Stimulated activated effector memory CD8-positive, alpha-beta T cell treated with anti-CD3 and anti-CD28 coated beads, Interleukin-12 subunit alpha, Interleukin-12 subunit beta, amount 100 ng/mL, for 72 hours (primary cell): Measurements from ENCODE around the gene JCAD.
"Not testable (repeated sequence)": the region's sequence is repeated elsewhere in the genome, so short reads cannot be mapped to it uniquely, and the experiment has no call there.

Experiments used
- ATAC-seq: fragments of 150-1000 bp; cut with Tn5 transposase; 2 replicates; pipeline ENCODE4 v1.10.0; 2021
- DNase-seq, 2 donors: peaks; one replicate each; pipeline ENCODE4 v3.0.0; 2021 to 2022; ENCODE audit warnings: low spot score in 2 of 2
- H3K27ac Mint-ChIP-seq: one replicate; pipeline ENCODE4 v1.8.0; 2022; ENCODE audit warnings: mild to moderate bottlenecking, mixed read lengths
- H3K36me3 Mint-ChIP-seq: one replicate; pipeline ENCODE4 v1.8.0; 2022; ENCODE audit warnings: mild to moderate bottlenecking, mixed read lengths
- H3K4me1 Mint-ChIP-seq: one replicate; pipeline ENCODE4 v1.8.0; 2022; ENCODE audit warnings: mixed read lengths
- H3K4me3 Mint-ChIP-seq: one replicate; pipeline ENCODE4 v1.8.0; 2022; ENCODE audit warnings: mild to moderate bottlenecking, mixed read lengths
- H3K9me3 Mint-ChIP-seq: one replicate; pipeline ENCODE4 v1.8.0; 2022; ENCODE audit warnings: mixed read lengths

JCAD gene

GRCh38 chr10:30059209-30060107, at the start of gene JCAD:
Gene JCAD (minus strand): TSS chr10:30059586. CDS start chr10:30047812, 11,774 bp downstream.
- Mint-ChIP-seq H3K9me3 (no peaks in the 10 kb centered on the region), H3K4me3 (peak within 1 kb of the TSS; percentile 51), H3K27ac (no peak within 1 kb of the TSS), H3K4me1 (peaks cover 7% of the 10 kb centered on the region), H3K36me3 (no peaks in the 10 kb centered on the region)
- DNase-seq, result peak; percentile 37 to 64
- peak; percentile 87 for ATAC-seq

GRCh38 chr10:30106987-30107386, 47.6 kb upstream of the JCAD start:
- ATAC-seq, result no peak
- Mint-ChIP-seq H3K27ac (no peak overlapping the region), H3K9me3 (no peaks in the 10 kb centered on the region), H3K4me1 (no peaks in the 10 kb centered on the region), H3K4me3 (no peak overlapping the region), H3K36me3 (no peaks in the 10 kb centered on the region)
- no peak for DNase-seq

GRCh38 chr10:30103595-30104320, 44.4 kb upstream of the JCAD start:
- Mint-ChIP-seq H3K27ac (no peak overlapping the region), H3K36me3 (no peaks in the 10 kb centered on the region), H3K4me1 (no peaks in the 10 kb centered on the region), H3K4me3 (no peak overlapping the region), H3K9me3 (no peaks in the 10 kb centered on the region)
- ATAC-seq (no peak), DNase-seq (no peak)

- not testable (repeated sequence) for H3K9me3 Mint-ChIP-seq, H3K4me1 Mint-ChIP-seq, ATAC-seq, H3K4me3 Mint-ChIP-seq, H3K27ac Mint-ChIP-seq, DNase-seq, H3K36me3 Mint-ChIP-seq
Measured at GRCh38 chr10:30099706-30100105, 40.3 kb upstream of the JCAD start.

- no peaks in the 10 kb centered on the region for H3K36me3 Mint-ChIP-seq
- H3K4me3 Mint-ChIP-seq, result no peak overlapping the region
- H3K27ac Mint-ChIP-seq, result no peak overlapping the region
- no peaks in the 10 kb centered on the region for H3K9me3 Mint-ChIP-seq
- H3K4me1 Mint-ChIP-seq, result no peaks in the 10 kb centered on the region
- ATAC-seq, result no peak
- DNase-seq, result no peak
Measured at GRCh38 chr10:30099101-30099500, 39.7 kb upstream of the JCAD start.

- H3K36me3 Mint-ChIP-seq, result no peaks in the 10 kb centered on the region
- H3K4me3 Mint-ChIP-seq, result no peak overlapping the region
- no peaks in the 10 kb centered on the region for H3K4me1 Mint-ChIP-seq
- ATAC-seq (no peak), DNase-seq (no peak)
- no peaks in the 10 kb centered on the region for H3K9me3 Mint-ChIP-seq
- no peak overlapping the region for H3K27ac Mint-ChIP-seq
Measured at GRCh38 chr10:30098629-30099028, 39.2 kb upstream of the JCAD start.

GRCh38 chr10:30096564-30096963, 37.2 kb upstream of the JCAD start:
- no peaks in the 10 kb centered on the region for H3K9me3 Mint-ChIP-seq
- no peak overlapping the region for H3K4me3 Mint-ChIP-seq
- H3K27ac Mint-ChIP-seq, result no peak overlapping the region
- ATAC-seq (no peak), DNase-seq (no peak)
- no peaks in the 10 kb centered on the region for H3K36me3 Mint-ChIP-seq
- no peaks in the 10 kb centered on the region for H3K4me1 Mint-ChIP-seq

GRCh38 chr10:30095631-30096422, 36.4 kb upstream of the JCAD start:
- Mint-ChIP-seq H3K9me3 (no peaks in the 10 kb centered on the region), H3K27ac (no peak overlapping the region), H3K4me3 (no peak overlapping the region), H3K36me3 (no peaks in the 10 kb centered on the region), H3K4me1 (no peaks in the 10 kb centered on the region)
- DNase-seq, result no peak
- no peak for ATAC-seq

GRCh38 chr10:30094601-30095000, 35.2 kb upstream of the JCAD start:
- no peak overlapping the region for H3K4me3 Mint-ChIP-seq

GRCh38 chr10:30093303-30093950, 34.0 kb upstream of the JCAD start:
- H3K4me3 Mint-ChIP-seq, result no peak overlapping the region
- DNase-seq, result no peak
- H3K9me3 Mint-ChIP-seq, result no peaks in the 10 kb centered on the region
- no peak overlapping the region for H3K27ac Mint-ChIP-seq
- H3K4me1 Mint-ChIP-seq, result no peaks in the 10 kb centered on the region
- no peak for ATAC-seq
- H3K36me3 Mint-ChIP-seq, result no peaks in the 10 kb centered on the region

More at GRCh38 chr10:30094601-30095000, 35.2 kb upstream of the JCAD start:
- ATAC-seq, result no peak
- H3K27ac Mint-ChIP-seq, result no peak overlapping the region
- no peaks in the 10 kb centered on the region for H3K4me1 Mint-ChIP-seq
- DNase-seq, result no peak
- H3K36me3 Mint-ChIP-seq, result no peaks in the 10 kb centered on the region
- H3K9me3 Mint-ChIP-seq, result no peaks in the 10 kb centered on the region

- Mint-ChIP-seq H3K4me3 (no peak overlapping the region), H3K36me3 (no peaks in the 10 kb centered on the region), H3K27ac (no peak overlapping the region), H3K9me3 (no peaks in the 10 kb centered on the region), H3K4me1 (no peaks in the 10 kb centered on the region)
- ATAC-seq, result no peak
- DNase-seq, result no peak
Measured at GRCh38 chr10:30092151-30092790, 32.9 kb upstream of the JCAD start.

- Mint-ChIP-seq H3K36me3 (no peaks in the 10 kb centered on the region), H3K4me1 (no peaks in the 10 kb centered on the region), H3K27ac (no peak overlapping the region), H3K9me3 (no peaks in the 10 kb centered on the region), H3K4me3 (no peak overlapping the region)
- ATAC-seq (no peak), DNase-seq (no peak)
Measured at GRCh38 chr10:30091136-30091535, 31.8 kb upstream of the JCAD start.

GRCh38 chr10:30088178-30088577, 28.8 kb upstream of the JCAD start:
- no peak overlapping the region for H3K4me3 Mint-ChIP-seq
- no peak overlapping the region for H3K27ac Mint-ChIP-seq
- ATAC-seq (no peak), DNase-seq (no peak)
- no peaks in the 10 kb centered on the region for H3K4me1 Mint-ChIP-seq
- H3K36me3 Mint-ChIP-seq, result no peaks in the 10 kb centered on the region
- H3K9me3 Mint-ChIP-seq, result no peaks in the 10 kb centered on the region

GRCh38 chr10:30083934-30084333, 24.5 kb upstream of the JCAD start:
- no peaks in the 10 kb centered on the region for H3K4me1 Mint-ChIP-seq
- H3K4me3 Mint-ChIP-seq, result no peak overlapping the region
- H3K27ac Mint-ChIP-seq, result no peak overlapping the region
- H3K36me3 Mint-ChIP-seq, result no peaks in the 10 kb centered on the region
- no peak for ATAC-seq
- no peaks in the 10 kb centered on the region for H3K9me3 Mint-ChIP-seq
- no peak for DNase-seq
